Left hindlimb (tissue), 1 donor: ENCODE results near the gene TNFSF9.

Source experiments
- DNase-seq: peaks from one replicate; pipeline ENCODE4 v3.0.0-alpha.2; 2018

The TNFSF9 gene

GRCh38 chr19:6530386-6531162 is at the start of gene TNFSF9:
Gene TNFSF9 (plus strand): TSS chr19:6531026. CDS start chr19:6531037, 11 bp downstream.
- peak; percentile 96 for DNase-seq

- no peak for DNase-seq
These were observed 49.1 kb upstream of the TNFSF9 start, which contains the start of gene DENND1C for GRCh38 chr19:6481541-6482342. Gene DENND1C (minus strand): TSS chr19:6481787. CDS start chr19:6481695, 92 bp downstream.

- DNase-seq, result no peak
These were observed 48.5 kb upstream of the TNFSF9 start for GRCh38 chr19:6482343-6482686.

- no peak for DNase-seq
These were observed 47.6 kb upstream of the TNFSF9 start for GRCh38 chr19:6483235-6483634.

- no peak for DNase-seq
These were observed 46.6 kb upstream of the TNFSF9 start for GRCh38 chr19:6484230-6484629.

GRCh38 chr19:6484831-6485230 is 46.0 kb upstream of the TNFSF9 start:
- DNase-seq, result no peak

- no peak for DNase-seq
These were observed 41.4 kb upstream of the TNFSF9 start for GRCh38 chr19:6489278-6490061.

GRCh38 chr19:6490134-6490533 is 40.7 kb upstream of the TNFSF9 start:
- no peak for DNase-seq

- no peak for DNase-seq
These were observed 38.8 kb upstream of the TNFSF9 start for GRCh38 chr19:6491802-6492592.

- no peak for DNase-seq
These were observed 36.3 kb upstream of the TNFSF9 start for GRCh38 chr19:6494438-6495036.

GRCh38 chr19:6495947-6496346 is 34.9 kb upstream of the TNFSF9 start:
- DNase-seq, result no peak

GRCh38 chr19:6498294-6499036 is 32.4 kb upstream of the TNFSF9 start:
- no peak for DNase-seq

GRCh38 chr19:6499052-6499790 is 31.6 kb upstream of the TNFSF9 start:
- DNase-seq, result no peak

GRCh38 chr19:6500837-6501739 is 29.7 kb upstream of the TNFSF9 start:
- DNase-seq, result no peak

GRCh38 chr19:6501740-6502648 is 28.8 kb upstream of the TNFSF9 start, which contains the start of gene TUBB4A:
Gene TUBB4A (minus strand): TSS chr19:6502309. CDS start chr19:6502212, 97 bp downstream.
- no peak for DNase-seq

- no peak for DNase-seq
These were observed 27.2 kb upstream of the TNFSF9 start for GRCh38 chr19:6503407-6504201.
